Liver (tissue), 9 donors: ENCODE data around the gene RPL38. TPM values are rescaled to one million over a fixed set of nuclear protein-coding genes. Genes with fewer than 3 reads are reported as not detected.

Experiments
- DNase-seq: peaks from one replicate; pipeline ENCODE4 v3.0.0-alpha.2; 2017; ENCODE audit warnings: low spot score
- H3K27ac ChIP-seq, 2 donors: one replicate each; pipeline ENCODE4 v1.7.0; 2013; ENCODE audit warnings: inconsistent platforms in 2 of 2, low read length in 2 of 2, control low read depth in 1 of 2, low read depth in 1 of 2, mild to moderate bottlenecking in 1 of 2
- H3K27me3 ChIP-seq, 4 donors: one replicate each; pipeline versions ENCODE4 v1.6.1 to v1.7.0; 2013; ENCODE audit warnings: low read length in 3 of 4, inconsistent platforms in 1 of 4, mild to moderate bottlenecking in 1 of 4, moderate library complexity in 1 of 4; ENCODE audit not compliant: control insufficient read depth in 4 of 4, insufficient read depth in 4 of 4
- H3K36me3 ChIP-seq, 4 donors: one replicate each; pipeline versions ENCODE4 v1.6.1 to v1.7.0; 2013; ENCODE audit warnings: low read length in 3 of 4, mild to moderate bottlenecking in 3 of 4, low read depth in 1 of 4, moderate library complexity in 1 of 4; ENCODE audit not compliant: control insufficient read depth in 4 of 4, insufficient read depth in 3 of 4
- H3K4me1 ChIP-seq, 4 donors: one replicate each; pipeline versions ENCODE4 v1.6.1 to v1.7.0; 2013; ENCODE audit warnings: low read length in 3 of 4, mild to moderate bottlenecking in 3 of 4, moderate library complexity in 1 of 4; ENCODE audit not compliant: control insufficient read depth in 4 of 4, insufficient read depth in 4 of 4
- H3K4me3 ChIP-seq, 3 donors: one replicate each; pipeline versions ENCODE4 v1.6.1 to v1.7.0; 2013; ENCODE audit warnings: low read length in 3 of 3, control low read depth in 1 of 3, low read depth in 1 of 3, mild to moderate bottlenecking in 1 of 3
- H3K9ac ChIP-seq, 2 donors: one replicate each; pipeline ENCODE4 v1.7.0; 2013; ENCODE audit warnings: low read length in 2 of 2, mild to moderate bottlenecking in 2 of 2, moderate library complexity in 2 of 2, control low read depth in 1 of 2, low read depth in 1 of 2
- H3K9me3 ChIP-seq, 4 donors: one replicate each; pipeline versions ENCODE4 v1.6.1 to v1.7.0; 2013; ENCODE audit warnings: low read length in 3 of 4; ENCODE audit not compliant: control insufficient read depth in 4 of 4
- EGR1 ChIP-seq, 2 donors: IDR thresholded peaks; 2 replicates each; pipeline ENCODE4 v1.6.1; 2016 to 2018; ENCODE audit warnings: antibody characterized with exemption in 2 of 2, low read depth in 2 of 2
- FOXA1 ChIP-seq: IDR thresholded peaks from 2 replicates; pipeline ENCODE4 v1.6.1; 2016; ENCODE audit warnings: antibody characterized with exemption
- GABPA ChIP-seq, 2 donors: IDR thresholded peaks in 1 of 2; conservative IDR thresholded peaks in 1 of 2; 2 replicates each; pipeline ENCODE4 v1.6.1; 2016; ENCODE audit warnings: antibody characterized with exemption in 2 of 2, mild to moderate bottlenecking in 1 of 2, moderate library complexity in 1 of 2
- HNF4A ChIP-seq, 2 donors: conservative IDR thresholded peaks; 2 replicates each; pipeline ENCODE4 v1.6.1; 2016; ENCODE audit warnings: antibody characterized with exemption in 2 of 2, mild to moderate bottlenecking in 2 of 2
- HNF4G ChIP-seq: IDR thresholded peaks from 2 replicates; pipeline ENCODE4 v1.6.1; 2016; ENCODE audit warnings: antibody characterized with exemption
- JUND ChIP-seq, 2 donors: IDR thresholded peaks; 2 replicates each; pipeline ENCODE4 v1.6.1; 2016; ENCODE audit warnings: antibody characterized with exemption in 2 of 2
- NR2F2 ChIP-seq: IDR thresholded peaks from 2 replicates; pipeline ENCODE4 v1.6.1; 2016; ENCODE audit warnings: antibody characterized with exemption
- RAD21 ChIP-seq, 2 donors: IDR thresholded peaks; 2 replicates each; pipeline ENCODE4 v1.6.1; 2016; ENCODE audit warnings: antibody characterized with exemption in 2 of 2, mild to moderate bottlenecking in 2 of 2
- RXRA ChIP-seq, 2 donors: IDR thresholded peaks; 2 replicates each; pipeline ENCODE4 v1.6.1; 2017 to 2018; ENCODE audit warnings: antibody characterized with exemption in 2 of 2, mild to moderate bottlenecking in 1 of 2
- SP1 ChIP-seq: IDR thresholded peaks from 2 replicates; pipeline ENCODE4 v1.6.1; 2018; ENCODE audit warnings: antibody characterized with exemption, mild to moderate bottlenecking
- TAF1 ChIP-seq: conservative IDR thresholded peaks from 2 replicates; pipeline ENCODE4 v1.6.1; 2016; ENCODE audit warnings: antibody characterized with exemption, mild to moderate bottlenecking
- YY1 ChIP-seq: IDR thresholded peaks from 2 replicates; pipeline ENCODE4 v1.6.1; 2016; ENCODE audit warnings: antibody characterized with exemption, mild to moderate bottlenecking
- WGBS: extraction: QIAGEN DNeasy Blood & Tissue Kit; methylation state at CpG from one replicate; pipeline ENCODE4 v1.1.7; 2013; 5-methylcytosine and 5-hydroxymethylcytosine counted together
- polyA plus RNA-seq, 2 donors: library from polyadenylated mRNA; stranded (reverse) in 1 of 2; unstranded in 1 of 2; fragments of 200-250 nt in 1 of 2; fragments of >200 nt in 1 of 2; fragmentation: Nextera tagmentation in 1 of 2; extraction: Ambion mirVana in 1 of 2; gene quantifications; one replicate each; pipeline versions ENCODE4 v1.2.1 to v1.2.3, GENCODE V29; 2013 to 2015
- total RNA-seq, 2 donors: library from RNA; depleted of rRNA; stranded (reverse); fragments of >200 nt; gene quantifications; one replicate each; pipeline ENCODE4 v1.2.3, GENCODE V29; 2014
- TF ChIP-seq, protein P1 (sequence below): IDR thresholded peaks from 2 replicates; pipeline ENCODE4 v1.6.1; 2016; ENCODE audit warnings: antibody characterized with exemption
- TF ChIP-seq, protein P2 (sequence below): IDR thresholded peaks from 2 replicates; pipeline ENCODE4 v1.6.1; 2016; ENCODE audit warnings: antibody characterized with exemption, mild to moderate bottlenecking
- TF ChIP-seq, protein P3 (sequence below): fragments of 150-350 bp; IDR thresholded peaks from 2 replicates; pipeline ENCODE4 v1.5.1; 2017; ENCODE audit warnings: improper control_type of control experiment, low read depth, low read length; ENCODE audit not compliant: missing input control
- TF ChIP-seq, protein P4 (sequence below): IDR thresholded peaks from 2 replicates; pipeline ENCODE4 v1.6.1; 2016; ENCODE audit warnings: antibody characterized with exemption
- donor health status: healthy.
- donor health status: healthy.
- donor health status: healthy.
- donor health status: healthy.
- donor health status: healthy.

The RPL38 gene
- total and polyA plus RNA-seq, 4 donors: 67.7 to 1,367 (median 455) TPM

DNA sequence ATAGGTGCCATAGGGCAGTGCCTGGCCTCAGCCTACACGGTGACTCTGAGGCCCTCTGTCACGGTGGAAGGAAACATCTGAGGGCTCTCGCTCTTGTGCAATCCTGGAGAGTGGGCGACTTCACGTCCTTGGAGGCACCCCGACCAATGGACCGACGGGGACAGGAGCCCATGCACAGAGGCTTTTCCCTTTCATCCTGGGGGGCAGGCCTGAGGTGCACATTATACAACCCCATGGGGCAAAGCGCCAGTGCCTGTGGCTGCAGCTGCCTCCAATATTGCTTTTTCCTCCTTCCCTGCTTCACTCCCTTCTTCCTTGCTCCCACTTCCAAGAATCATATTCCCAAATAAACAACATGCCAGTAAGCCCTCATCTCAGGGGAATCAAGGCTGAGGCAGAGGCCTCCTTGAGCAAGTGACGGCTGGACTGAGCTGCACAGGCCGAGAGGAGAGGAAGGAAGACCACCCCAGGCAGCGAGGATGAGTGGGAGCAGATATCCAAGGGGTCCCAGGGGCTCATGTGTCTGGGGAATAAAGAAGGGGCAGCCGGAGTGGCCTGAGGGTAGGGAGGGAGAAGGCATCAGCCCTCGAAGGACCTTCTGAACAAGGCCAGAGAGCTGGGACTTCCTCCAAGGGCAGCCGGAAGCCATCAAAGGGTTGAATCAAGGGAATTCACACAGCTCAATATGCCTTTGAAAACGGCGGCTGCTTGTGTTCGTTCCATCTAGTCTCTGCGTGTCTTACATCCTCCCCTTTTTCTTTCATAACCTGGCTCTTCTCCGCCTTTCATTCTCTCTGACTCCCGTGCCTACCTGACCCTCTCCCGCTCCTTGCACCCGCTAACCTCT, 42.6 kb upstream of the RPL38 start:
- 70% methylated on average over 23 of the region's 23 CpGs for WGBS
- TF ChIP-seq, protein P1, sequence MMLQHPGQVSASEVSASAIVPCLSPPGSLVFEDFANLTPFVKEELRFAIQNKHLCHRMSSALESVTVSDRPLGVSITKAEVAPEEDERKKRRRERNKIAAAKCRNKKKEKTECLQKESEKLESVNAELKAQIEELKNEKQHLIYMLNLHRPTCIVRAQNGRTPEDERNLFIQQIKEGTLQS: no peak
- TF ChIP-seq NR2F2: no peak
- TF ChIP-seq, protein P2, sequence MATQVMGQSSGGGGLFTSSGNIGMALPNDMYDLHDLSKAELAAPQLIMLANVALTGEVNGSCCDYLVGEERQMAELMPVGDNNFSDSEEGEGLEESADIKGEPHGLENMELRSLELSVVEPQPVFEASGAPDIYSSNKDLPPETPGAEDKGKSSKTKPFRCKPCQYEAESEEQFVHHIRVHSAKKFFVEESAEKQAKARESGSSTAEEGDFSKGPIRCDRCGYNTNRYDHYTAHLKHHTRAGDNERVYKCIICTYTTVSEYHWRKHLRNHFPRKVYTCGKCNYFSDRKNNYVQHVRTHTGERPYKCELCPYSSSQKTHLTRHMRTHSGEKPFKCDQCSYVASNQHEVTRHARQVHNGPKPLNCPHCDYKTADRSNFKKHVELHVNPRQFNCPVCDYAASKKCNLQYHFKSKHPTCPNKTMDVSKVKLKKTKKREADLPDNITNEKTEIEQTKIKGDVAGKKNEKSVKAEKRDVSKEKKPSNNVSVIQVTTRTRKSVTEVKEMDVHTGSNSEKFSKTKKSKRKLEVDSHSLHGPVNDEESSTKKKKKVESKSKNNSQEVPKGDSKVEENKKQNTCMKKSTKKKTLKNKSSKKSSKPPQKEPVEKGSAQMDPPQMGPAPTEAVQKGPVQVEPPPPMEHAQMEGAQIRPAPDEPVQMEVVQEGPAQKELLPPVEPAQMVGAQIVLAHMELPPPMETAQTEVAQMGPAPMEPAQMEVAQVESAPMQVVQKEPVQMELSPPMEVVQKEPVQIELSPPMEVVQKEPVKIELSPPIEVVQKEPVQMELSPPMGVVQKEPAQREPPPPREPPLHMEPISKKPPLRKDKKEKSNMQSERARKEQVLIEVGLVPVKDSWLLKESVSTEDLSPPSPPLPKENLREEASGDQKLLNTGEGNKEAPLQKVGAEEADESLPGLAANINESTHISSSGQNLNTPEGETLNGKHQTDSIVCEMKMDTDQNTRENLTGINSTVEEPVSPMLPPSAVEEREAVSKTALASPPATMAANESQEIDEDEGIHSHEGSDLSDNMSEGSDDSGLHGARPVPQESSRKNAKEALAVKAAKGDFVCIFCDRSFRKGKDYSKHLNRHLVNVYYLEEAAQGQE: no peak
- no peak for TF ChIP-seq YY1
- TF ChIP-seq, protein P3, sequence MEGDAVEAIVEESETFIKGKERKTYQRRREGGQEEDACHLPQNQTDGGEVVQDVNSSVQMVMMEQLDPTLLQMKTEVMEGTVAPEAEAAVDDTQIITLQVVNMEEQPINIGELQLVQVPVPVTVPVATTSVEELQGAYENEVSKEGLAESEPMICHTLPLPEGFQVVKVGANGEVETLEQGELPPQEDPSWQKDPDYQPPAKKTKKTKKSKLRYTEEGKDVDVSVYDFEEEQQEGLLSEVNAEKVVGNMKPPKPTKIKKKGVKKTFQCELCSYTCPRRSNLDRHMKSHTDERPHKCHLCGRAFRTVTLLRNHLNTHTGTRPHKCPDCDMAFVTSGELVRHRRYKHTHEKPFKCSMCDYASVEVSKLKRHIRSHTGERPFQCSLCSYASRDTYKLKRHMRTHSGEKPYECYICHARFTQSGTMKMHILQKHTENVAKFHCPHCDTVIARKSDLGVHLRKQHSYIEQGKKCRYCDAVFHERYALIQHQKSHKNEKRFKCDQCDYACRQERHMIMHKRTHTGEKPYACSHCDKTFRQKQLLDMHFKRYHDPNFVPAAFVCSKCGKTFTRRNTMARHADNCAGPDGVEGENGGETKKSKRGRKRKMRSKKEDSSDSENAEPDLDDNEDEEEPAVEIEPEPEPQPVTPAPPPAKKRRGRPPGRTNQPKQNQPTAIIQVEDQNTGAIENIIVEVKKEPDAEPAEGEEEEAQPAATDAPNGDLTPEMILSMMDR: no peak
- TF ChIP-seq, protein P4, sequence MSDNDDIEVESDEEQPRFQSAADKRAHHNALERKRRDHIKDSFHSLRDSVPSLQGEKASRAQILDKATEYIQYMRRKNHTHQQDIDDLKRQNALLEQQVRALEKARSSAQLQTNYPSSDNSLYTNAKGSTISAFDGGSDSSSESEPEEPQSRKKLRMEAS: no peak
- TF ChIP-seq RXRA (IDR thresholded peaks at IDR 0.05): no peak
- peaks cover 0 to 6% (median 3%) of the 10 kb centered on the region in 4 donors for H3K27me3 ChIP-seq

DNA sequence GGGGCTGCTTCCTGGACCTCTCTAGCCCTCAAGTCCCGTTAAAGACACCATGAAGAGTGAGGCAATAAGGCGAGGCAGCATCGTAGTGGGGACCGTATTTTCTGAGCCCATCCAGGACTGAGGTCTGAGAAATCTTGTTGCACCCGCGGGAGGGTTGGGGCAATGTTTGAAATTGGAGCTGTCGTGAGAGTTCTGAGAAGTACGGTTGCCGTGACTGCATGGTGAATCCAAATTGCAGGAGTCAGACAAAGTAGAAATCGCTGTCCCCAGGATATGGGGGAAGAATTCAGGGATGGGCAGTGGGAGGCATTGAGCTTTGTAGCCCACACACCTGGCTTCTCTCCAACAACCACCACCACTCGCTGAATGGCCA, 42.0 kb upstream of the RPL38 start:
- H3K9ac ChIP-seq: no peak overlapping the region
- no peak overlapping the region for H3K27ac ChIP-seq
- no peaks in the 10 kb centered on the region for H3K36me3 ChIP-seq
- 75% methylated on average over 11 of the region's 11 CpGs for WGBS
- H3K4me1 ChIP-seq: no peaks in the 10 kb centered on the region
- no peak for DNase-seq
- H3K27me3 ChIP-seq: peaks cover 0 to 7% (median 4%) of the 10 kb centered on the region in 4 donors
- H3K9me3 ChIP-seq: peaks cover 0 to 9% (median 4%) of the 10 kb centered on the region in 4 donors
- TF ChIP-seq SP1 (no peak), RAD21 (IDR thresholded peaks at IDR 0.05) (no peak), EGR1 (IDR thresholded peaks at IDR 0.05; ENCODE audit: low read depth in 2 of 2) (no peak), JUND (IDR thresholded peaks at IDR 0.05) (no peak), TAF1 (no peak), RXRA (IDR thresholded peaks at IDR 0.05) (no peak), HNF4G (no peak), GABPA (IDR thresholded peaks at IDR 0.05 in 1 of 2, conservative IDR thresholded peaks at IDR 0.05 in 1 of 2) (no peak), FOXA1 (no peak), NR2F2 (no peak), YY1 (no peak), HNF4A (conservative IDR thresholded peaks at IDR 0.05) (no peak)
- TF ChIP-seq, protein P2: no peak
- TF ChIP-seq, protein P1: no peak
- TF ChIP-seq, protein P4: no peak
- H3K4me3 ChIP-seq: no peak overlapping the region

More for the DNA sequence above, 42.6 kb upstream of the RPL38 start:
- H3K4me3 ChIP-seq: no peak overlapping the region
- H3K9ac ChIP-seq: no peak overlapping the region
- H3K9me3 ChIP-seq: peaks cover 0 to 9% (median 3%) of the 10 kb centered on the region in 4 donors
- H3K36me3 ChIP-seq: no peaks in the 10 kb centered on the region
- no peak for DNase-seq
- no peaks in the 10 kb centered on the region for H3K4me1 ChIP-seq
- no peak overlapping the region for H3K27ac ChIP-seq
